K562 (cell line): ENCODE data around the gene NOP16. TPM values are rescaled to one million over a fixed set of nuclear protein-coding genes. Genes with fewer than 3 reads are reported as not detected.

Source experiments
- ATAC-seq: fragments of 200-7000 bp; cut with Tn5 transposase; 3 replicates; pipeline ENCODE4 v1.9.1; 2020; ENCODE audit warnings: moderate library complexity
- BruUV-seq: library from RNA; stranded (reverse); fragments of 400-500 nt; replicated peaks from 2 replicates; lab custom pipeline; 2021; lab: Mats Ljungman, UMichigan
- CTCF ChIA-PET: fragments of 300-600 bp; formaldehyde crosslinking; extraction: SDS; loops from one replicate; lab custom pipeline; 2021; ENCODE audit warnings: low intra/inter-chr PET ratio; lab: Yijun Ruan, JAX
- POLR2A ChIA-PET: fragments of 300-600, 350-650 bp; sonication (Branson Sonifier 250); formaldehyde crosslinking; extraction: SDS; loops from one replicate; lab custom pipeline; 2021; ENCODE audit warnings: antibody characterized with exemption, inconsistent platforms; lab: Yijun Ruan, JAX
- DNase-seq, 4 experiments: peaks; one replicate each; pipeline versions ENCODE4 v3.0.0 to v3.0.0-alpha.2; 2011 to 2018; ENCODE audit warnings: low spot score in 3 of 4, mixed read lengths in 3 of 4; ENCODE audit errors: extremely low read depth in 1 of 4
- FAIRE-seq: peaks from 2 replicates; lab custom pipeline; 2011; peaks lifted over from hg19 to GRCh38; lab: Jason Lieb, UNC
- H2AFZ ChIP-seq: 2 replicates; pipeline ENCODE4 v1.6.0; 2011; ENCODE audit warnings: low read depth, low read length, control low read depth, inconsistent platforms
- H3K27ac ChIP-seq: fragments of 200-600 bp; 3 replicates; pipeline ENCODE4 v1.8.0; 2011; ENCODE audit warnings: low read depth, mild to moderate bottlenecking, control low read depth, inconsistent platforms, low read length, moderate library complexity, mixed read lengths; ENCODE audit errors: extremely low read depth
- H3K27me3 ChIP-seq, 2 experiments: fragments of 300-600 bp in 1 of 2; 2 replicates in 1 of 2; 3 replicates in 1 of 2; pipeline versions ENCODE4 v1.6.0 to v1.8.0; 2011; ENCODE audit warnings: inconsistent platforms in 2 of 2, low read length in 2 of 2, mild to moderate bottlenecking in 1 of 2, mixed read lengths in 1 of 2, moderate library complexity in 1 of 2; ENCODE audit not compliant: control insufficient read depth in 2 of 2, insufficient read depth in 2 of 2
- H3K36me3 ChIP-seq: fragments of 300-600 bp; 3 replicates; pipeline ENCODE4 v1.8.0; 2011; ENCODE audit warnings: mild to moderate bottlenecking, low read length, inconsistent platforms; ENCODE audit not compliant: control insufficient read depth, insufficient read depth
- H3K4me1 ChIP-seq, 2 experiments: fragments of 200-600 bp in 1 of 2; replicated peaks in 1 of 2; 2 replicates in 1 of 2; 3 replicates in 1 of 2; pipeline versions ENCODE4 v1.5.1 to v1.8.0; 2011; ENCODE audit warnings: inconsistent platforms in 2 of 2, low read length in 2 of 2, mild to moderate bottlenecking in 1 of 2, mixed read lengths in 1 of 2, moderate library complexity in 1 of 2; ENCODE audit not compliant: control insufficient read depth in 2 of 2, insufficient read depth in 2 of 2
- H3K4me2 ChIP-seq: 2 replicates; pipeline ENCODE4 v1.6.1; 2011; ENCODE audit warnings: low read length, control low read depth, inconsistent platforms, mixed read lengths; ENCODE audit not compliant: insufficient read depth
- H3K4me3 ChIP-seq: fragments of 200-600 bp; sonication (generic), shearing (Covaris generic); 2 replicates; pipeline ENCODE4 v1.5.1; 2016; ENCODE audit warnings: control low read depth, inconsistent platforms
- H3K79me2 ChIP-seq: fragments of 200-600 bp; 3 replicates; pipeline ENCODE4 v1.8.0; 2011; ENCODE audit warnings: low read length, inconsistent platforms; ENCODE audit not compliant: control insufficient read depth, insufficient read depth
- H3K9ac ChIP-seq, 2 experiments: 2 replicates each; pipeline versions ENCODE4 v1.6.0 to v1.6.1; 2011; ENCODE audit warnings: low read depth in 2 of 2, low read length in 2 of 2, control low read depth in 1 of 2, inconsistent platforms in 1 of 2, mild to moderate bottlenecking in 1 of 2, mixed read lengths in 1 of 2; ENCODE audit not compliant: insufficient read depth in 1 of 2
- H3K9me1 ChIP-seq: one replicate; pipeline ENCODE4 v1.6.0; 2011; ENCODE audit warnings: inconsistent platforms, mild to moderate bottlenecking, low read length, moderate library complexity; ENCODE audit not compliant: control insufficient read depth, insufficient read depth
- H3K9me3 ChIP-seq: replicated peaks from 2 replicates; pipeline ENCODE4 v1.5.1; 2011; ENCODE audit warnings: low read depth, low read length, inconsistent platforms; ENCODE audit not compliant: control insufficient read depth, insufficient read depth
- H4K20me1 ChIP-seq: replicated peaks from 2 replicates; pipeline ENCODE4 v1.6.1; 2011; ENCODE audit warnings: low read length, inconsistent platforms, mixed read lengths; ENCODE audit not compliant: control insufficient read depth, insufficient read depth
- ARHGAP35 ChIP-seq: fragments of 450-650 bp; IDR thresholded peaks from 2 replicates; pipeline ENCODE4 v1.6.1; 2018; ENCODE audit not compliant: partially characterized antibody
- CBFA2T3 ChIP-seq: fragments of 450-650 bp; IDR thresholded peaks from 2 replicates; pipeline ENCODE4 v1.6.1; 2017
- MNT ChIP-seq, 2 experiments: fragments of 450-650 bp; conservative IDR thresholded peaks; 2 replicates each; pipeline ENCODE4 v1.6.1; 2017; ENCODE audit warnings: mild to moderate bottlenecking in 2 of 2, moderate library complexity in 2 of 2
- NFE2 ChIP-seq: IDR thresholded peaks from 2 replicates; pipeline ENCODE4 v1.6.1; 2014; ENCODE audit warnings: antibody characterized with exemption, low read depth
- POLR2A ChIP-seq: fragments of 450-650 bp; conservative IDR thresholded peaks from 2 replicates; pipeline ENCODE4 v1.6.1; 2016
- PRDM10 ChIP-seq: fragments of 450-650 bp; IDR thresholded peaks from 2 replicates; pipeline ENCODE4 v1.6.1; 2018; ENCODE audit not compliant: partially characterized antibody
- ZBTB40 ChIP-seq, 2 experiments: fragments of 450-650 bp in 1 of 2; sonication (generic) in 1 of 2; formaldehyde crosslinking in 1 of 2; IDR thresholded peaks; 2 replicates each; pipeline versions ENCODE4 v1.7.1 to v1.9.0; 2016 to 2022; ENCODE audit warnings: inconsistent platforms in 1 of 2, mild to moderate bottlenecking in 1 of 2, missing genetic modification reagents in 1 of 2
- ZNF23 ChIP-seq: fragments of 250-450 bp; sonication (Bioruptor Pico); IDR thresholded peaks from 2 replicates; pipeline ENCODE4 v1.4.0; 2020; ENCODE audit warnings: mild to moderate bottlenecking
- WGBS: fragments of 100-300 bp; shearing (Covaris generic); methylation state at CpG from one replicate; pipeline ENCODE4 v1.1.6; 2016; ENCODE audit warnings: low coverage, mixed read lengths; ENCODE audit not compliant: insufficient coverage; ENCODE audit errors: missing lambda C conversion rate; 5-methylcytosine and 5-hydroxymethylcytosine counted together
- in situ Hi-C: fragments of 300-500 bp; cut with MboI; formaldehyde crosslinking; loops from 4 replicates; pipeline ENCODE4 v1.15.0; 2018; ENCODE audit warnings: inconsistent platforms, mixed read lengths
- intact Hi-C: fragments of 100-400 bp; cut with micrococcal nuclease; formaldehyde crosslinking; loops from 2 replicates; pipeline ENCODE4 v1.14.2; 2022
- polyA plus RNA-seq, 8 experiments: library from polyadenylated mRNA; depleted of rRNA in 4 of 8; stranded (reverse) in 5 of 8; unstranded in 3 of 8; fragments of >200 nt; fragmentation: Nextera tagmentation in 2 of 8; fragmentation: Illumina TruSeq in 1 of 8; extraction: Ambion mirVana in 2 of 8; extraction: Trizol in 1 of 8; gene quantifications; 2 replicates each; pipeline versions ENCODE4 v1.2.1 to v1.2.3, GENCODE V29; 2011 to 2014; ENCODE audit warnings: inconsistent platforms in 1 of 8, missing spikeins in 1 of 8
- total RNA-seq, 7 experiments: library from RNA; depleted of rRNA in 6 of 7; stranded (reverse); fragments of >200 nt in 6 of 7; fragmentation: Illumina TruSeq in 2 of 7; extraction: Trizol in 2 of 7; gene quantifications; 2 replicates each; pipeline versions ENCODE4 v1.2.1 to v1.2.3, GENCODE V29; 2011 to 2021; ENCODE audit warnings: low replicate concordance in 1 of 7

NOP16 gene
- total and polyA plus RNA-seq, 9 of the 15 experiments (the other 6 are each of a cell fraction or from before 2014, with no cell fraction given): 92.5 to 342 (median 148) TPM

- in situ Hi-C loops: no loop called here
- no peak overlapping the region for H2AFZ ChIP-seq
- no peaks in the 10 kb centered on the region for H3K27me3 ChIP-seq
- FAIRE-seq (no peak), ATAC-seq (no peak), DNase-seq (no peak)
- H3K36me3 ChIP-seq: peaks cover 44% of the 10 kb centered on the region
- H4K20me1 ChIP-seq: no peaks in the 10 kb centered on the region
- H3K9me1 ChIP-seq: no peaks in the 10 kb centered on the region
- POLR2A ChIA-PET: interaction anchor here (0.8 to 3.7 kb wide), 5 partner anchors 7 to 88 kb away, joined by 3 to 23 read pairs (median 5); partner anchors contain the start of gene FAF2
- no peak overlapping the region for H3K4me3 ChIP-seq
- 74% methylated on average over 4 of the region's 4 CpGs for WGBS
- no peak overlapping the region for H3K27ac ChIP-seq
- intact Hi-C loops: no loop called here
- CTCF ChIA-PET: no interaction called here
- no peaks in the 10 kb centered on the region for H3K9me3 ChIP-seq
- TSS peak; percentile 31 for BruUV-seq
- peaks cover 9 to 15% of the 10 kb centered on the region in 2 experiments; a peak in 4 of 5 replicates for H3K4me1 ChIP-seq
- H3K4me2 ChIP-seq: peak overlapping the region; percentile 6; the same call in 1 of the 2 replicates
- no peak overlapping the region for H3K9ac ChIP-seq
- H3K79me2 ChIP-seq: peaks cover 55% of the 10 kb centered on the region
- TF ChIP-seq PRDM10: peak; percentile 67
- TF ChIP-seq ZNF23 (CRISPR knock-in tag): no peak
- TF ChIP-seq ARHGAP35: no peak
- TF ChIP-seq POLR2A: no peak
- TF ChIP-seq MNT (conservative IDR thresholded peaks at IDR 0.05): 0 out of 4 replicates have a peak, but pooled peaks of 1 of the 2 experiments have one; percentile 18
- TF ChIP-seq CBFA2T3: peak; percentile 11; the same call in 1 of the 2 replicates
- no peak for TF ChIP-seq ZBTB40 (IDR thresholded peaks at IDR 0.05)
- TF ChIP-seq ZBTB40 (CRISPR knock-in tag; IDR thresholded peaks at IDR 0.05): no peak
- 0 out of 2 replicates have a peak, but pooled peaks have one; percentile 26 for TF ChIP-seq NFE2
Measured at GRCh38 chr5:176359658-176360057, 28.7 kb downstream of the NOP16 start.
